Measurements from ENCODE around the gene FEN1. TPM values are rescaled to one million over a fixed set of nuclear protein-coding genes. Genes with fewer than 3 reads are reported as not detected.

The FEN1 gene
- total and polyA plus RNA-seq, 8 donors: 13.9 to 42.4 (median 26.2) TPM

GRCh38 chr11:61805146-61805545 is 12.4 kb downstream of the FEN1 start:
- Histone ChIP-seq H3K36me3 (peaks cover 0 to 93% of the 10 kb centered on the region in 2 donors), H3K9me3 (no peaks in the 10 kb centered on the region), H3K27me3 (no peaks in the 10 kb centered on the region), H3K27ac (no peak overlapping the region), H3K4me1 (no peaks in the 10 kb centered on the region), H3K4me3 (no peak overlapping the region)
- ATAC-seq (no peak), DNase-seq (no peak)
- TF ChIP-seq, protein P1, sequence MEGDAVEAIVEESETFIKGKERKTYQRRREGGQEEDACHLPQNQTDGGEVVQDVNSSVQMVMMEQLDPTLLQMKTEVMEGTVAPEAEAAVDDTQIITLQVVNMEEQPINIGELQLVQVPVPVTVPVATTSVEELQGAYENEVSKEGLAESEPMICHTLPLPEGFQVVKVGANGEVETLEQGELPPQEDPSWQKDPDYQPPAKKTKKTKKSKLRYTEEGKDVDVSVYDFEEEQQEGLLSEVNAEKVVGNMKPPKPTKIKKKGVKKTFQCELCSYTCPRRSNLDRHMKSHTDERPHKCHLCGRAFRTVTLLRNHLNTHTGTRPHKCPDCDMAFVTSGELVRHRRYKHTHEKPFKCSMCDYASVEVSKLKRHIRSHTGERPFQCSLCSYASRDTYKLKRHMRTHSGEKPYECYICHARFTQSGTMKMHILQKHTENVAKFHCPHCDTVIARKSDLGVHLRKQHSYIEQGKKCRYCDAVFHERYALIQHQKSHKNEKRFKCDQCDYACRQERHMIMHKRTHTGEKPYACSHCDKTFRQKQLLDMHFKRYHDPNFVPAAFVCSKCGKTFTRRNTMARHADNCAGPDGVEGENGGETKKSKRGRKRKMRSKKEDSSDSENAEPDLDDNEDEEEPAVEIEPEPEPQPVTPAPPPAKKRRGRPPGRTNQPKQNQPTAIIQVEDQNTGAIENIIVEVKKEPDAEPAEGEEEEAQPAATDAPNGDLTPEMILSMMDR (IDR thresholded peaks at IDR 0.05): no peak
- intact Hi-C loops (cut with DNase I): loop anchor here in 1 of 2 donors (10.0 kb wide), 1 partner anchor 310 kb away; no protein-coding TSS in a partner anchor

DNA sequence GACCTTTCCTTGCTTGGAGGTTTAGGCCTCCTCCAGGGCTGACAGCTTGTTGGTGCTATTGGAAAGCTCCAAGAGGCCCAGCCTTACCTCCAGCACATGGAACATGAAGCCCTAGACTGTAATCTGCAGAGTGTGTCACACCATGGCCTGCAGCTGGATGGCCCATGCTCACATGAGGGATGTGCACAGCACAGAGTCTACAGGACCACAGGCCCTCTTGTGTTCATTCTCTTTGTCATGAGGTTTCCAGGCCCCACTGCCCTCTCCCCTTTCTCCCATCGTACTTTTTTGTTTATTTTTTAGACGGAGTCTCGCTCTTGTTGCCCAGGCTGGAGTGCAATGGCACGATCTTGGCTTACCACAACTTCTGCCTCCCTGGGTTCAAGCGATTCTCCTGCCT is 14.1 kb downstream of the FEN1 start:
- DNase-seq: no peak
- no peaks in the 10 kb centered on the region for H3K9me3 ChIP-seq
- no peak for ATAC-seq
- H3K4me1 ChIP-seq: no peaks in the 10 kb centered on the region
- no peak overlapping the region for H3K27ac ChIP-seq
- no peaks in the 10 kb centered on the region for H3K27me3 ChIP-seq
- intact Hi-C loops (cut with DNase I): loop anchor here in 1 of 2 donors (10.0 kb wide), 1 partner anchor 308 kb away; no protein-coding TSS in a partner anchor
- H3K4me3 ChIP-seq: no peak overlapping the region
- TF ChIP-seq, protein P1 (IDR thresholded peaks at IDR 0.05): no peak
- H3K36me3 ChIP-seq: peaks cover 0 to 96% of the 10 kb centered on the region in 2 donors

GRCh38 chr11:61810671-61811175 is 18.0 kb downstream of the FEN1 start:
- intact Hi-C loops (cut with DNase I): no loop called here
- Histone ChIP-seq H3K9me3 (no peaks in the 10 kb centered on the region), H3K27ac (no peak overlapping the region), H3K4me3 (no peak overlapping the region), H3K27me3 (peaks cover 0 to 10% of the 10 kb centered on the region in 2 donors), H3K36me3 (peaks cover 0 to 67% of the 10 kb centered on the region in 2 donors), H3K4me1 (peaks cover 0 to 11% of the 10 kb centered on the region in 2 donors)
- TF ChIP-seq, protein P1 (IDR thresholded peaks at IDR 0.05): no peak
- no peak for DNase-seq
- no peak for ATAC-seq

GRCh38 chr11:61811831-61812230 is 19.1 kb downstream of the FEN1 start:
- ATAC-seq (no peak), DNase-seq (no peak)
- TF ChIP-seq, protein P1 (IDR thresholded peaks at IDR 0.05): no peak
- intact Hi-C loops (cut with DNase I): no loop called here
- no peaks in the 10 kb centered on the region for H3K9me3 ChIP-seq
- H3K27ac ChIP-seq: no peak overlapping the region
- H3K27me3 ChIP-seq: peaks cover 0 to 21% of the 10 kb centered on the region in 2 donors
- peaks cover 0 to 60% of the 10 kb centered on the region in 2 donors for H3K36me3 ChIP-seq
- H3K4me3 ChIP-seq: no peak overlapping the region
- peaks cover 0 to 21% of the 10 kb centered on the region in 2 donors for H3K4me1 ChIP-seq

GRCh38 chr11:61812736-61813411 is 20.2 kb downstream of the FEN1 start:
- peaks cover 0 to 28% of the 10 kb centered on the region in 2 donors for H3K27me3 ChIP-seq
- TF ChIP-seq, protein P1 (IDR thresholded peaks at IDR 0.05): no peak
- H3K27ac ChIP-seq: no peak overlapping the region
- ATAC-seq: no peak
- H3K9me3 ChIP-seq: no peaks in the 10 kb centered on the region
- DNase-seq: peak in 1 of 4 donors; percentile 20
- H3K4me1 ChIP-seq: peaks cover 3 to 27% of the 10 kb centered on the region in 2 donors
- no peak overlapping the region for H3K4me3 ChIP-seq
- intact Hi-C loops (cut with DNase I): no loop called here
- peaks cover 0 to 50% of the 10 kb centered on the region in 2 donors for H3K36me3 ChIP-seq
